ENCODE results near the gene SLC6A11.

Gene SLC6A11

GRCh38 chr3:10779293-10779805 lies 36.7 kb upstream of the SLC6A11 start:
- DNase-seq (ENCODE audit: low read depth) = no peak
- H3K4me3 ChIP-seq (ENCODE audit: low read depth, low read length) = no peak overlapping the region
- TF ChIP-seq, protein P1, sequence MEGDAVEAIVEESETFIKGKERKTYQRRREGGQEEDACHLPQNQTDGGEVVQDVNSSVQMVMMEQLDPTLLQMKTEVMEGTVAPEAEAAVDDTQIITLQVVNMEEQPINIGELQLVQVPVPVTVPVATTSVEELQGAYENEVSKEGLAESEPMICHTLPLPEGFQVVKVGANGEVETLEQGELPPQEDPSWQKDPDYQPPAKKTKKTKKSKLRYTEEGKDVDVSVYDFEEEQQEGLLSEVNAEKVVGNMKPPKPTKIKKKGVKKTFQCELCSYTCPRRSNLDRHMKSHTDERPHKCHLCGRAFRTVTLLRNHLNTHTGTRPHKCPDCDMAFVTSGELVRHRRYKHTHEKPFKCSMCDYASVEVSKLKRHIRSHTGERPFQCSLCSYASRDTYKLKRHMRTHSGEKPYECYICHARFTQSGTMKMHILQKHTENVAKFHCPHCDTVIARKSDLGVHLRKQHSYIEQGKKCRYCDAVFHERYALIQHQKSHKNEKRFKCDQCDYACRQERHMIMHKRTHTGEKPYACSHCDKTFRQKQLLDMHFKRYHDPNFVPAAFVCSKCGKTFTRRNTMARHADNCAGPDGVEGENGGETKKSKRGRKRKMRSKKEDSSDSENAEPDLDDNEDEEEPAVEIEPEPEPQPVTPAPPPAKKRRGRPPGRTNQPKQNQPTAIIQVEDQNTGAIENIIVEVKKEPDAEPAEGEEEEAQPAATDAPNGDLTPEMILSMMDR (IDR thresholded peaks at IDR 0.05; ENCODE audit: low read depth, low read length, missing control alignments) = no peak

DNA sequence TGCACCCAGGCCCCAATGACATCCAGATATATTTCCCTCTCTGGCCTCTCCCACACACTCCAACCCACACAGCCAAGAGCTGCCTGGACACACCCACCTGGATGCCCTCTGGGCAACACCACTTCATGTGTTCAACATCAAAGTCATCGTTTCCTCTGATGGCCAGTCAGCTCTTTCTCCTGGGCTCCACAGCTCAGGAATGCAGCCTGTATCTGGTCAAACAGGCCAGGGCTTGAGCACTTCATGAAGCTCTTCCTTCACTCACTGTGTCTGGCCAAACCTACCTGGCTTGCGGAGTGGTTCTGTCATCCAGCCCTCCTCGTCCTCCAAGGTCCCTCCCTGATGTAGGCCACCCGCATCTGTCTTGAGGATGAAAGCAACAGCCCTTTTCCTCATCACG lies 35.8 kb upstream of the SLC6A11 start:
- TF ChIP-seq, protein P1 (IDR thresholded peaks at IDR 0.05; ENCODE audit: low read depth, low read length, missing control alignments) = no peak
- no peak for DNase-seq (ENCODE audit: low read depth)

GRCh38 chr3:10780922-10781321 lies 35.1 kb upstream of the SLC6A11 start:
- no peak overlapping the region for H3K4me3 ChIP-seq (ENCODE audit: low read depth, low read length)
- TF ChIP-seq, protein P1 (IDR thresholded peaks at IDR 0.05; ENCODE audit: low read depth, low read length, missing control alignments) = no peak
- no peak for DNase-seq (ENCODE audit: low read depth)

More for the DNA sequence above, 35.8 kb upstream of the SLC6A11 start:
- no peak overlapping the region for H3K4me3 ChIP-seq (ENCODE audit: low read depth, low read length)

GRCh38 chr3:10781981-10782380 lies 34.0 kb upstream of the SLC6A11 start:
- no peak for DNase-seq (ENCODE audit: low read depth)
- TF ChIP-seq, protein P1 (IDR thresholded peaks at IDR 0.05; ENCODE audit: low read depth, low read length, missing control alignments) = no peak
- no peak overlapping the region for H3K4me3 ChIP-seq (ENCODE audit: low read depth, low read length)

GRCh38 chr3:10783360-10784351 lies 32.4 kb upstream of the SLC6A11 start:
- no peak overlapping the region for H3K4me3 ChIP-seq (ENCODE audit: low read depth, low read length)
- TF ChIP-seq, protein P1 (IDR thresholded peaks at IDR 0.05; ENCODE audit: low read depth, low read length, missing control alignments) = peak; percentile 89
- no peak for DNase-seq (ENCODE audit: low read depth)

DNA sequence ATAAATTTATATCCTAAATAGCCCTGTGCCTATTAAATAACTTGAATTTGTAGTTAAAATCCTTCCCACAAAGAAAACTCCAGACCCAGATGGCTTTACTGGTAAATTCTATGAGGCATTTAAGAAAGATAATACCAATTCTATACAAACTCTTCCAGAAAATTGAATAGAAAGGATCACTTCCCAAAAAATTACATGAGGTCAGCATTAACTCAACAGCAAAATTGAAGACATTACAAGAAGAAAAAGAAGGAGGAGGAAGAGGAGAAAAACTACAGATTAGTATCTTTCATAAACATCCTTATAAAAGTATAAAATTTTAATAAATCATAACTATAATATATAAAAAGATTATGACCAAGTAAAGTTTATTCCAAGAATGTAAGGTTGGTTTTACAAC lies 29.4 kb upstream of the SLC6A11 start:
- TF ChIP-seq, protein P1 (IDR thresholded peaks at IDR 0.05; ENCODE audit: low read depth, low read length, missing control alignments) = no peak
- no peak overlapping the region for H3K4me3 ChIP-seq (ENCODE audit: low read depth, low read length)
- no peak for DNase-seq (ENCODE audit: low read depth)

Data from GM12864 (cell line).